Activated naive CD4-positive, alpha-beta T cell treated with anti-CD3 and anti-CD28 coated beads, Interleukin-2, amount 10 ng/mL, durations not matched to agents 7 days and 5 days (primary cell): ENCODE measurements around the gene FCSK.
"Not testable (repeated sequence)": the region's sequence is repeated elsewhere in the genome, so short reads cannot be mapped to it uniquely, and the experiment has no call there.

Experiments
- CTCF ChIA-PET: fragments of 350-600 bp; sonication (Branson Sonifier 250); formaldehyde crosslinking; loops from one replicate; lab custom pipeline; 2021; ENCODE audit warnings: antibody characterized with exemption; lab: Charles Lee
- DNase-seq: peaks from one replicate; pipeline ENCODE4 v3.0.0-alpha.2; 2020
- H3K27ac Mint-ChIP-seq: one replicate; pipeline ENCODE4 v1.8.0; 2021; ENCODE audit warnings: mild to moderate bottlenecking, moderate library complexity, mixed read lengths
- H3K27me3 Mint-ChIP-seq: one replicate; pipeline ENCODE4 v1.8.0; 2021; ENCODE audit warnings: mild to moderate bottlenecking, mixed read lengths
- H3K36me3 Mint-ChIP-seq: one replicate; pipeline ENCODE4 v1.8.0; 2021; ENCODE audit warnings: mixed read lengths
- H3K4me1 Mint-ChIP-seq: one replicate; pipeline ENCODE4 v1.8.0; 2021; ENCODE audit warnings: mixed read lengths
- H3K4me3 Mint-ChIP-seq: one replicate; pipeline ENCODE4 v1.8.0; 2021; ENCODE audit warnings: mild to moderate bottlenecking, moderate library complexity, mixed read lengths
- H3K9me3 Mint-ChIP-seq: one replicate; pipeline ENCODE4 v1.8.0; 2021; ENCODE audit warnings: mixed read lengths

FCSK gene

DNA sequence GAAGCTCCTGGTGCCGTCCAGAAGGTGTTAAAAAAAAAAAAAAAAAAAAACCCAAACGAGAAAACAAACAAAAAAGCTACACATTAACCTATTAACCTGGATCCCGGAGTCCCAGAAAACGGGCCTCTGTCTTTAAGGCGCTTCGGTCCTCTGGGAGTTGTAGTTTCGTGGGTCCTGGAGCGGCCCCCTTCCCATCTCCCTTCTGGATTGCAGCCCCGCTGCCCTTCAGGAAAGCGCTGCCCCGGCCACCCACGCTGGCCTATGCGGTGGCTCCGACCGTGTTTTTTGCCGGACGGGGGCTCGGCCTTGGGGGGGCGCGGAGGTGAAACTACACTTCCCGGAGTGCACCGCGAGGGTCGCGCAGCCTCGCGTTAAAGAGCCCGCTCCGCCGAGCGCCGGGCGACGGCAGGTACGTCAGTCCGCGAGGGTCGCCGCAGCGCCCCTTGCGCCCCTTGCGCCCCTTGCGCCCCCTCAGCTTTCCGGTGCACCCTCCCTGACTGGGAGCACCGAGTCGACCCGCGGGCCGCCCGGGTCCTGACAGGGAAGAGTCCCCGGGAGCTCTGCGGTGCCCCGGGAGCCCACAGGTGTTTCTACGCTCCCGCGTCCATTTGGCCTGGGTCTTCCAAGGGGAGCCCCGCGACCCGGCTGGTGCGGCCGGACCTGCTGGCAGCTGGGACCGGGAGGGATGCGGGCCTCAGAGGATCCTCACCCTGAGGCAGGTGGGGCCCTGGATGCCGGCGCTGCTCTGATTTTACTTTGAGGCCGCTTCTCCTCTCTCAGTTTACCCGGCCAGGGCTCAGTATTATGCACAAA lies at the start of gene FCSK:
Gene FCSK (plus strand): TSS at position 374 of the 813 bp plus-strand sequence. CDS start 8,596 bp downstream, outside the sequence.
- DNase-seq = peak; percentile 74
- H3K4me1 Mint-ChIP-seq = peaks cover 32% of the 10 kb centered on the region
- CTCF ChIA-PET = interaction anchor here (1.1 to 4.7 kb wide), 4 partner anchors 35 to 85 kb away, joined by 3 to 14 read pairs (median 4); no protein-coding TSS in a partner anchor
- peak within 1 kb of the TSS; percentile 91 for H3K4me3 Mint-ChIP-seq
- H3K27ac Mint-ChIP-seq = peak within 1 kb of the TSS; percentile 87
- peaks cover 5% of the 10 kb centered on the region for H3K27me3 Mint-ChIP-seq
- no peaks in the 10 kb centered on the region for H3K36me3 Mint-ChIP-seq
- no peaks in the 10 kb centered on the region for H3K9me3 Mint-ChIP-seq

DNA sequence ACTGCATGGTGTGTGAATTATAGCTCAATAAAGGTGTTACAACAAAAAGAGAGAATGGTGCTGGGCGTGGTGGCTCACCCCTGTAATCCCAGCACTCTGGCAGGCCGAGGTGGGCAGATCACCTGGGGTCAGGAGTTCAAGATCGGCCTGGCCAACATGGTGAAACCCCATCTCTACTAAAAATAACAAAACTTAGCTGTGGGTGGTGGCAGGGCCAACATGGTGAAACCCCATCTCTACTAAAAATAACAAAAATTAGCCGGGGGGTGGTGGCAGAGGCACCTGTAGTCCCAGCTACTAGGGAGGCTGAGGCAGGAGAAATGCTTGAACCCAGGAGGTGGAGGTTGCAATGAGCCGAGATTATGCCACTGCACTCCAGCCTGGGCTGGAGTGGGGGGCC lies 48.3 kb upstream of the FCSK start:
- H3K4me1 Mint-ChIP-seq = peaks cover 64% of the 10 kb centered on the region
- not testable (repeated sequence) for H3K4me3 Mint-ChIP-seq, H3K27ac Mint-ChIP-seq, H3K27me3 Mint-ChIP-seq, DNase-seq, H3K9me3 Mint-ChIP-seq
- CTCF ChIA-PET = interaction anchor here (0.6 to 1.3 kb wide), 2 partner anchors 14 to 109 kb away, joined by 3 read pairs; no protein-coding TSS in a partner anchor
- peaks cover 14% of the 10 kb centered on the region for H3K36me3 Mint-ChIP-seq

DNA sequence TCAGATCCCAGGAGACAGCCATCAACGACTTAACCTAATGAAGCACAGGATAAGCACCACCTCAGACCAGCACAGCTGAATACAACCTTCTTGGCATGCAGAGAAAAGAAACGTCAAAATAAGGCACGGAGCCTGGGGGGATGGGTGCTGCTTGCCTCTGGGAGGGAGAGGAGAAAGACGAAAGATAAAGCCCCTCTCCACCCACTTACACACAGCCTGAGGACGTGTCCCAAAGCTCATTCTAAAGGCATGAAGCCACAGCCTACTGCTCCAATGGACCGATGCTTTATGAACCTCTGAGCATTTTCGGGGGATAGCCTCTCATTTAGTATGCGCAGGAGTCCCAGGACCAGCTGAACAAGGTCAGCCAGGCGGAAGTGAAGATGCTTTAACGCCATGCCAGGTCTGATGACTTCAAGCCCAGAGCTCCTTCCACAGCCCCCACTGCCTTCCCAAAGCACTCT lies 46.6 kb upstream of the FCSK start:
- H3K27me3 Mint-ChIP-seq = no peaks in the 10 kb centered on the region
- no peak overlapping the region for H3K4me3 Mint-ChIP-seq
- no peak overlapping the region for H3K27ac Mint-ChIP-seq
- H3K4me1 Mint-ChIP-seq = peaks cover 55% of the 10 kb centered on the region
- H3K9me3 Mint-ChIP-seq = no peaks in the 10 kb centered on the region
- H3K36me3 Mint-ChIP-seq = peaks cover 20% of the 10 kb centered on the region
- CTCF ChIA-PET = interaction anchor here (0.8 to 1.9 kb wide), 4 partner anchors 9 to 156 kb away, joined by 3 to 6 read pairs (median 4); partner anchors contain the start of genes EXOSC6 and ST3GAL2
- DNase-seq = no peak

DNA sequence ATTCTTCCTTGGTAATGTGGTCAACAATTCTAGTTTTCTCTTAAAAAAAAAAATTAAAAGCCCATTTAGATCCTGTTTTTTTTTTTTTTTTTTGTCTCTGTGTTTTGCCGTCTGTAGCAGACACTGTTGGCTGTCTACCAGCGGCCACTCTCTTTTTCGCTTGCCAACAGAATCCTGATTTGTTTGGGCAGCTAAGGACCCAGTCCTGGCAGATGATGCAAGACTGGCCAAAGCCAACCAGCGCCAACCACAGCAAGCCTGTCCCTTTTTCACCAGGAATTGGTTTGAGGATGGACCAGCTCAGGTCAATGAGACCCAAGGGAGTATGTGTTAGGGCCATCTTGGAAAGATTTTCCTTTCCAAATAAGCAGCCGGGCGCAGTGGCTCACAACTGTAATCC lies 43.7 kb upstream of the FCSK start:
- DNase-seq = no peak
- Mint-ChIP-seq H3K4me1 (peaks cover 29% of the 10 kb centered on the region), H3K27me3 (no peaks in the 10 kb centered on the region), H3K36me3 (peaks cover 18% of the 10 kb centered on the region), H3K4me3 (no peak overlapping the region), H3K9me3 (no peaks in the 10 kb centered on the region), H3K27ac (no peak overlapping the region)
- CTCF ChIA-PET = no interaction called here

DNA sequence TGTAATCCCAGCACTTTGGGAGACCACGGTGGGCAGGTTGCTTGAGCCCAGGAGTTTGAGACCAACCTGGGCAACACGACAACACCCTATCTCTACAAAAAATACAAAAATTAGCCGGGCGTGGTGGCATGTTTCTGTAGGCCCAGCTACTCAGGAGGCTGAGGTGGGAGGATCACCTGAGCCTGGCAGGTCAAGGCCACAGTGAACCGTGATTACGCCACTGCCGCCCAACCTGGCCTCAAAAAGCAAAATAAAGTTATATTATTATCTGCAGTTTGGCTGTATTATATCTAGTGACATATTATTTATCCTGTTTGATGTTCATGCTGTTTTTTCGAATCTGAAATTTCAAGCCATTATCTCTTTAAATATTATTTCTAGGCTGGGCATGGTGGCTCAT lies 42.0 kb upstream of the FCSK start:
- DNase-seq = no peak
- Mint-ChIP-seq H3K9me3 (no peaks in the 10 kb centered on the region), H3K4me3 (no peak overlapping the region), H3K27me3 (no peaks in the 10 kb centered on the region), H3K36me3 (peaks cover 15% of the 10 kb centered on the region), H3K4me1 (peaks cover 23% of the 10 kb centered on the region), H3K27ac (no peak overlapping the region)
- CTCF ChIA-PET = interaction anchor here (1.0 kb wide), 1 partner anchor 135 kb away, joined by 4 read pairs; no protein-coding TSS in a partner anchor

DNA sequence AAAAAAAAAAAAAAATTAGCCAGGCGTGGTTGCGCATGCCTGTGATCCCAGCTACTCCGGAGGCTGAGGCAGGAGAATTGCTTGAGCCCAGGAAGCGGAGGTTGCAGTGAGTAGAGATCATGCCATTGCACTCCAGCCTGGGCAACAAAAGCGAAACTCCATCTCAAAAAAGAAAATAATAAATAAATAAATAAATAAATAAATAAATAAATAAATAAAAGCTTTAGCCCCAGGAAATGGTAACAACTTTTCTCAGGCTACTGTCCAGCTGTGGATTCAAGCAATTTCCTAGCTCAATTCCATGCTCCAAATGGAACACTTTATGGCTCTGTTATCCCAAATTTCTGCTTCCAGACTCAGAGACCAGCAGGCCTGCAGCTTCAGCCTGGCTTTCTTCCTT lies 40.8 kb upstream of the FCSK start:
- H3K27ac Mint-ChIP-seq, DNase-seq, H3K27me3 Mint-ChIP-seq, CTCF ChIA-PET, H3K4me3 Mint-ChIP-seq, H3K9me3 Mint-ChIP-seq: not testable (repeated sequence)
- Mint-ChIP-seq H3K36me3 (peaks cover 15% of the 10 kb centered on the region), H3K4me1 (peaks cover 22% of the 10 kb centered on the region)

DNA sequence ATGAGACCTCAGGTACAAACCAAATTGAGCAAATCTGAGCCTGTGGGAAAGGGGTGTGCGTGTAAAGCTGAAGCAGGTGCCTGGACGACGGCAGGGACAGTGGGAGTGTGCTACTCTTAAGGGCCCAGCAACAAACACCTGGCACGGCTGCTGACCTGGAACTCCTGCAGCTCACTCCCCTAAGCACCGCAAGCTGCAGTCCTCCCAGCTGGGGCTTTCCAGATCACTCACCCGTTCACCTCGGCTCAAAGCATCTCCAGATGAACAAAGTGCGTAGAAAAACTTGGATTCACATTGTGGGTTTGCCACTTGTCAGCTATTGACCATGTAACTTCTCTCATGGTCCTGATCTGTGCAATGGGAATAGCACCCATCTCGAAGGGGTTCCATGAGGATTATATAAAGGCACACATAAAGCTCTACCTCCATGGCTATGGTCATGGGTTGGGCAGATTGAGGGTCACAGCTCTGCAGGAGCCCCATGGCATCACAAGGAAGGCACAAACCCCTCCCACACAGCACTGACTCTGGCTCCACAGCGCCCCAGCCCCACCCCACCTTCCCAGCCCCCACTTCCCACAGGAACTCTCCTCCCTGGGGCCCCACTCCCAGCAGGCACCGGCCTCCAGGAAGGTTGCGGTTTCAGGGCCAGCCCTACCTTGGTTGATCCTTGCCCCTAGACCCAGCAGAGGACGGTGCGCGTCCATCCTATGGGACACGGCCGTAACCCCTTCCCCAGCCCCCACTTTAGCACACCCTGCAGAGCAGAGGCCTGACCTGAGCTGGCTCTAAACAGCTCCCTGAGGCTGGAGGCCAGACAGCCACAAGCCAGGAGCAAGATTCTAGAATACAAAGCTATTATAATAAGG lies 37.4 kb upstream of the FCSK start:
- Mint-ChIP-seq H3K4me1 (peaks cover 37% of the 10 kb centered on the region), H3K9me3 (no peaks in the 10 kb centered on the region), H3K4me3 (no peak overlapping the region), H3K27ac (no peak overlapping the region), H3K36me3 (peaks cover 13% of the 10 kb centered on the region), H3K27me3 (no peaks in the 10 kb centered on the region)
- DNase-seq = no peak
- CTCF ChIA-PET = no interaction called here

DNA sequence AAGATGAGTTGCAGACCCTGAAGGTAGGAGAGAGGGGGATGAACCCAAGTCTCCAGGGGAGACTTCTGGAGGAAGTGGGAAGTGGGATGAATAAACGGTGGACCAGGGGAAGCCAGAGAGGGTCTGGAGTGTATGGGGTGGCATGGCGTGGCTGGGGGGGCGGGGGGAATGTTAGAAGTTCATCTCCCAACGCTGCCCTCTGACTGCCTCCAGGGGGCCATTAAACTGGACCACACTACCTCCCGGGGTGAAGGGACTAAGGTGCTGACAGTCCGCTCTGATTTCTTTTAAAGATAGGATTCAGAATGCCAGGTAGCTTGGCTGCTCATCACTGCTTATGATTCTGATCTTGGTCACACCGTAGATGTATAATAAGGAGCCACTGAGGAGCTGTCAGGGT lies 36.7 kb upstream of the FCSK start:
- Mint-ChIP-seq H3K4me1 (peaks cover 41% of the 10 kb centered on the region), H3K9me3 (no peaks in the 10 kb centered on the region), H3K4me3 (no peak overlapping the region), H3K36me3 (peaks cover 9% of the 10 kb centered on the region), H3K27me3 (no peaks in the 10 kb centered on the region), H3K27ac (peak overlapping the region; percentile 87)
- CTCF ChIA-PET = interaction anchor here (0.9 kb wide), 1 partner anchor 27 kb away, joined by 3 read pairs; no protein-coding TSS in a partner anchor
- no peak for DNase-seq

DNA sequence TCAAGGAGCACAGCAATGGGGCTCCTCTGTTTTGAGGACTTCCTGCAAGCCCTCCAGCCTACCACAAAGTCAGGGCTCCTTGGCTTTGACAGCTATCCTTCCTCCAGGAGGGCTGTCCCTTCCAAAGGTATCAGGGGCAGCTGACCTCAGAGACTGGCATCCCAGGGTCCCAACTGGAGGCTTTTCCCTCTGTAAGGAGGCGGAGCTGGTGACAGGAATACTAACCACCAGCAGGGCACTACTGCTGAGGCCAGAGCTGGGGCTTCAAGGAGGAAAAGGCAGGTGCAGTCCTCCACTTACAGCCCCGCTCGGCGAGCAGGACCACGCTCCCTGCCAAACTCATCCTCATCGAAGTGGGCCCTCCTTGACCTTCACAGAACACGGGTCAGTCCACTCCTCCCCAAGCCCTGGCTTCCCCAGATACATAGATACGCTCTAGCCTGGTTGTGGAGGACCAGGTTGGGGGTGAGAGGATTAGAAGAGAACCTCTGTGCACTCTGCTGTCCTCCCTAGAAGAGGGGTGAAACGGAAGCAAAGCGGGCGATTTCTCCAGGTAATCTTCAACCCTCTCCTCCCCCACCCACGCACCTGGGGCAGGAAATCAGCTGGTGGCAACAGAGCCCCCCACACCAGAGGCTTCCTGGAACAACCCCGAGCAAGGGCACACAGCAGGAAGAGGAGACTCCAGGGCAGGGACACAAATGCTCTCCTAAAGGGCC lies 36.0 kb upstream of the FCSK start:
- CTCF ChIA-PET = interaction anchor here (0.9 to 1.5 kb wide), 3 partner anchors 14 to 28 kb away, joined by 3 to 4 read pairs (median 3); no protein-coding TSS in a partner anchor
- Mint-ChIP-seq H3K4me1 (peaks cover 41% of the 10 kb centered on the region), H3K9me3 (no peaks in the 10 kb centered on the region), H3K27ac (peak overlapping the region; percentile 87), H3K27me3 (no peaks in the 10 kb centered on the region), H3K36me3 (peaks cover 9% of the 10 kb centered on the region), H3K4me3 (peak overlapping the region; percentile 52)
- DNase-seq = peak; percentile 36

DNA sequence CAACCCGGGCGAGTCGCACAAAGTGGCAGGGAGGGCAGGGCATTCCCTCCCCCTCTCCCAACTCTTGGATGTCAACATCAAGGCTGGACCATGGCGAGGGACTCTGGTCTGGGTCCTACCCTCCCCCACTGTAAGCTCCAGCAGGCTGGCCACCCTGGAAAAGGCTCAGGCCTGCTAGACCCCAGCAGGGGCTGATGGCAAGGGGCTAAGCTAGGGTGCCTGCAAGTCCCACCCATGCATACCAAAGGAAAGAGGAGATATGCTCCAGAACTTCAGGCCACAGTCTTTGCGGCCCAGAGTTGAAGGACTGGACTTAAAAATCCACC lies 35.4 kb upstream of the FCSK start:
- H3K27me3 Mint-ChIP-seq = no peaks in the 10 kb centered on the region
- peak overlapping the region; percentile 87 for H3K27ac Mint-ChIP-seq
- H3K4me1 Mint-ChIP-seq = peaks cover 41% of the 10 kb centered on the region
- peaks cover 9% of the 10 kb centered on the region for H3K36me3 Mint-ChIP-seq
- CTCF ChIA-PET = interaction anchor here (1.0 to 1.5 kb wide), 3 partner anchors 14 to 35 kb away, joined by 3 to 4 read pairs (median 4); partner anchors contain the start of gene FCSK
- DNase-seq = no peak
- peak overlapping the region; percentile 52 for H3K4me3 Mint-ChIP-seq
- no peaks in the 10 kb centered on the region for H3K9me3 Mint-ChIP-seq

DNA sequence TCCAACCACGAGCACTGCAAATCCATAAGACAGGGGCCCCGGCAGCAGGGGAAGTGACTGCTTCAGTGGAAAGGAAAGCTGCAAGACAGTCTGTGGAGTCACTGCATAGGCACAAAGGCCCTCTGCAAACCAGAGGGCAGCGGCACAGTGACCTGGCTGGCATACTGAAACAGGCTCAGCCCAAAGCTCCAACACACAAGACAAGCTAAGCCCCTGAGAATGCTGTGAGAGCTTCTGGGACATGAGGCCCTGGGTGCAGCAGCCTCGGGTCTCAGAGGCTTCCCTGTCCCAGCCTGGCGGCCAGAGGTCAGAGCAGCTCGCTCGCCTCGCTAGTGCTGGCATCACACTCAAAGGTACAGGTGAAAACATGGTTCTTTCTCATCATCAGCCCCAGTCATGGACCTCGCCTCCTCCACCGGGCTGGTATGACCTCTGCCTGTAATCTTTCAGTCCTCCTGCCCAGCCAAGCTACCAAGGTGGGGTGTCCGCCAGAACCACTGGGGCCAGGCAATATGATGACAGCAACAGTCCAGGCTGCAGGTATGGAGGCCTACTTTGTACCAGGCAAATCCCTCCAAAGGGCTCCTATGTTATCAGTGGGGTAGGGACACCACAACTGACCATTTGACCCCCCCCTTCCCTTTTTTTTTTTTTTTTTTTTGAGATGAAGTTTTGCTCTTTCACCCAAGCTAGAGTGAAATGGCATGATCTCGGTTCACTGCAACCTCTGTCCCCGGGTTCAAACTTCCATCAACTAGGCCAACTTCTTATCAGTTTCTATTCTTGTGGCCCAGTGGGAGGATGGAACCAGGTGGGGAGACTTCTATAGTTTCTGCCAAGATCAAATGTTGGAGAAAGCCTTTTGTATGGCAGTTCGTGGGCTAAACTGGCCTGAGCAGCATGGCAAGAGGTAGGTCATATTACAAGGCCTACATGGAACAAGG lies 34.7 kb upstream of the FCSK start:
- Mint-ChIP-seq H3K36me3 (peaks cover 5% of the 10 kb centered on the region), H3K27ac (peak overlapping the region; percentile 14), H3K4me3 (peak overlapping the region; percentile 52), H3K9me3 (no peaks in the 10 kb centered on the region), H3K4me1 (peaks cover 41% of the 10 kb centered on the region), H3K27me3 (no peaks in the 10 kb centered on the region)
- CTCF ChIA-PET = interaction anchor here (1.0 to 1.5 kb wide), 4 partner anchors 13 to 34 kb away, joined by 3 to 4 read pairs (median 4); partner anchors contain the start of gene FCSK
- DNase-seq = no peak

DNA sequence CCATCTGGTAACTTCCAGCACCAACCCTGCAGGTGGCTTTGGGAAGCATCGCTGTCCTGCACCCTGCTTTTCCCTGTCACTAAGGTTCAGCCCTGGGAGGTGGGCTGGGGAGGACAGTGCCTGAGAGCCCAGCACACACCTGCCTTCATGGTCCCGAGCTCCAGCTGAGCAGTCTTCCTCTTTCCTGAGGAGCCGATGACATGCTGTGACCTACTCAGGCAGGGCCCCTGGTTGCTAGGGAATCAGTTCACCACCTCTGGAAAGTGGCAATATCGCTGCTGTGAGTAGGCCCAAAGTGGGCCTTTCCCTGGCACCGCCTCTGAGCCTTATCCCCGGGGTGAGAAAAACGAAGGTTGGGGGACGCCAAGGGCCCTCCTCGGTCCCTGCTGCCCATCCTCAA lies 33.4 kb upstream of the FCSK start:
- CTCF ChIA-PET = no interaction called here
- Mint-ChIP-seq H3K27ac (no peak overlapping the region), H3K9me3 (no peaks in the 10 kb centered on the region), H3K27me3 (no peaks in the 10 kb centered on the region), H3K4me1 (peaks cover 42% of the 10 kb centered on the region), H3K4me3 (no peak overlapping the region), H3K36me3 (peaks cover 4% of the 10 kb centered on the region)
- DNase-seq = no peak
